DMS53 treated with DMSO at 0.1 percent for 48 hours (cell line): ENCODE data around the gene PSMG4.
"Not testable (repeated sequence)": the region's sequence is repeated elsewhere in the genome, so short reads cannot be mapped to it uniquely, and the experiment has no call there.

Experiments used
- DNase-seq: peaks from one replicate; lab custom pipeline; 2025; ENCODE audit not compliant: unreplicated experiment; lab: John Stamatoyannopoulos, UW

PSMG4 gene

DNA sequence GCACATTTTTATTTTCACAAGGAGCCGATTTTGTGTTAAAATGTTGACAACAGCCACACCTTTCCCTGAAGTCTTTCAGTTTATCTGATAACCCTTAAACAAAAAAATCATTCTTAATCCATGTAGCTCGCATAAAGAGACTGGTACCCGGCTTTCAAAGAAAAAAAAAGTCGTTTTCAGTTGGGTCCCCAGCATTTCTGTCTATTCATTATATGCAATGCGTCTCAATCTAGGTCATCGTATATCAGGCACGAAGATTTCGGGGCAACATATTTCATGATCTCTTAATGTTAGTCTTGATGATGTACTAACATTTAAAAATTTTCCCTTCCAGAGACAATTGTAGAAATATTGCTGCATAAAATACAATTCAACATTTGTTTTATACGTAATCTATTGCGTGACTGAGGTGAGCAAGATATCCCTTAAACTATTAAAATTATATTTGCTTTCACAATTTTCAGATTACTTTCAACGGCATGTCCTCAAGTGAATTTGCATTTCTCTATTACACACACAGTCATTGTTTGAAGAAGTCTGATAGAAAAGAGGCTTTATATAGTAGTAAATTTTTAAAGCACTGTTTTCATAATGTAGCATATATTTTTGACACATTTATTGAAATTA is 28.4 kb upstream of the PSMG4 start:
- DNase-seq = no peak

DNA sequence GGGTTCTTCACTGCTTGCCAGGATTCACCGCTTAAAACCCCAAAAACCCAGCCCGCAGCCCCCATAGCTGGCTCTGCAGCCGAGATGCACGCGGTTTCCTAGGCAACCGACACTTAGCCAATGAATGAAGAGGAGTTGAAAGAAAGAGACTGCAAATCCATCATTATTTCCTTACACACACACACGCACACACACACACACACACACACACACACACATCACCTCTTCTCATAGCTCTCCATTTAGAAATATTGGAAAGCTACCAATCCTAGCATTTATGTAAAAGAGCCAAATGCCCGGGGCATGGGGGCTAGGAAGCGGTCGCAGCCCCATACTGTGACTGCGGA is 27.9 kb upstream of the PSMG4 start:
- DNase-seq = peak; percentile 57

DNA sequence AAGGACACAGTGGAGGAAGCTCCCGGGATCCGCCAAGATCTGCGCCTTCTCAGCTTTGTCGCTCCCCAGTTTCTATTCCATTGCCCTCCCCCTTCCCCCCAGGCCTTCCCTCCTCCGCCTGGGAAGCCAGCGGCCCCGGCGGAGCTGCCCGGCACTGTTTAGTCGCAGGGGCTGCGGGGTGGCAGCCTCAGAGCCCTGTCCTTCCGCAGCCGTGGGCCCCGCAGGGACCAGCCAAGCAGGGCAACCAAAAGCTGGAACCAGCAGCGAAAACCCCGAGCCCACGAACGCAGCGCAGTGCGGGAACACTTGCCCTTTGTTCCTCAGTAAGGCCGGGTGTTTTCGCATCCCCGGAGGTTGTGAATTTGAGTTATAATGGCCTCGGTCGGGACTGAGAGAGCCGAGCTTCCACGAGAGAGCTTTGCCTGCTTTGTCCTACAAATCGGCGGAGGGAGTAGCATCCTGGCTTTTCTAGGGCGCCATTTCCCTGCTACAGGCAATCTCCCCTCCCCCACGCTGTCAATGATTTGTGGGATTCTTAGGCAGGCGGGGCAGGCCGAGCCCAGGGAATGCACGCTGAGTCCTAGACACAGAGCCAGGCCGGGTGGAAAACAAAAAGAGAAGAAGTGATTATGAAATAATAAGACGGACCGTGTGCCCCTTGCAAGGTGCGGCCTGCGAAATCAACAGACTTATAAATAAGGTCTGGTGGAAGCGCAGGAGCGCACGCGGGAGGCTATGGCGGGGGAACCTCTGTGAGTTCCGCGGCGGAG is 27.3 kb upstream of the PSMG4 start:
- DNase-seq = peak; percentile 84

DNA sequence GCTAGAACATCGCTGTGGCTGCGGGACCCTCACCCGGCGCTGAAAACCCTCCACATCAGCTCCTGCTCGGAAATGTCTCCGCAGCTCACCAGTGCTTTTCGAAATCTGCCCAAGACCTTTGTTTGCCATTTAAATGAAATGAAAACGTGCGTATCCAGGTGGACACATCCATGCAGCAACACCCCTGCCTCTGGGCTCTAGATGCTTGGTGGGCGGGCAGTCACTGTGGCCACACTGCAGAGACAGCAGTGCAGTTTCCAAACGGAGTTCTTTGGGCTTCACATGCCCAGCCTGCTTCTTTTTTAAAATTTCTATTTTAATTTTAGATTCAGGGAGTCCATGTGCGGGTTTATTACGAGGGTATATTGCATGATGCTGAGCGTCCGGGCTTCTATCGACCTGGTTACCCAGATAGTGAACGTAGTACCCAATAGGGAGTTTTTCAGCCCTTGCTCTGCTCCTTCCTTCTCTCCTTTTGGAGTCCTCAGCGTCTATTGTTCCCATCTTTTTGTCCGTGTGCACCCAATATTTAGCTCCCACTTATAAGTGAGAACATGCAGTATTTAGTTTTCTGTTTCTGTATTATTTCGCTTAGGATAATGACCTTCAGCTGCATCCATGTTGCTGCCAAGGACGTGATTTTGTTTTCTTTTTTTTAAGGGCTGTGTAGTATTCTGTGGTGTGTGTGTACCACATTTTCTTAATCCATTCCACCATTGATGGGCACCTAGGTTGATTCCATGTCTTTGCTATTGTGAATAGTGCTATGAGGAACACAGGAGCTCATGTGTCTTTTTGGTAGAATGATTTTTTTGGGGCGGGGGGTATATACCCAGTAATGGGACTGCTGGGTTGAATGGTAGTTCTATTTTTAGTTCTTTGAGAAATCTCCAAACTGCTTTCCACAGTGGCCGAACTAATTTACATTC is 26.5 kb upstream of the PSMG4 start:
- peak; percentile 15 for DNase-seq

DNA sequence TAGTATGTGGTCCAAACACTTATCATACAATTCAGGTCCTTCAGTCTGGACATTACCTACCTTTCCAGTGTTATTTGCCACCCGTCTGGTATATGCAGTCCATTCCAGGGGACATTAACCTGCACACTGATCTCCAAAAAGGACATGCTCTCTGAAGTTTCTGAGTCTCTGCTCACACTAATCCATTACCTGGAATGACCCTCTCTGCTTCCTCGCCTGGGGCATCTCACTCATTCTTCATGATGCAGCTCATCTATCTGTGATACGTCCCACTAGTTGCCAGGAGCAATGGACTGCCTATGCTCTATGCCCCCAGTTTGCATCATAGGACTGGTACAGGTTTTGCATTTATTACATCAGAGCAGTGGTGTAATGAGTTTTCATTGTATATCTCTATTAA is 25.4 kb upstream of the PSMG4 start:
- DNase-seq = no peak

DNA sequence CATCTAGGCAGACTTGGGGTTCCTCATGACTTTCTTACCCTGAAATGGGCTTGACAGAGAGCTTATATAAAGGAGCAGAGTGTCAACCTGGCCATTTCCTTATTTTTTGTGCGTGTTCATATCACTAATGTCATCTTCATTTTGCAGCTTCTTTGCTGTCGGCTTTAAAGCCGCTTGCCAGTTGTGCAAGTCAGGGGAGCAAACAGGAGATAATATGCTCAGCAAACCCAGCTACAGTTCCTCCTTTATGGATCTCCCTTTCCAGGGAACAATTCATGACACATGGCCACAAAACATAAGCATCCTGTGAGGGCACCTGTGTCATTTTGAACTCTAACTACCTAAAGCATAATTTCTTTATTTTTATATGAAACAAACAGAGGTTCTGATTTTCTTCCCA is 24.8 kb upstream of the PSMG4 start:
- DNase-seq = no peak

DNA sequence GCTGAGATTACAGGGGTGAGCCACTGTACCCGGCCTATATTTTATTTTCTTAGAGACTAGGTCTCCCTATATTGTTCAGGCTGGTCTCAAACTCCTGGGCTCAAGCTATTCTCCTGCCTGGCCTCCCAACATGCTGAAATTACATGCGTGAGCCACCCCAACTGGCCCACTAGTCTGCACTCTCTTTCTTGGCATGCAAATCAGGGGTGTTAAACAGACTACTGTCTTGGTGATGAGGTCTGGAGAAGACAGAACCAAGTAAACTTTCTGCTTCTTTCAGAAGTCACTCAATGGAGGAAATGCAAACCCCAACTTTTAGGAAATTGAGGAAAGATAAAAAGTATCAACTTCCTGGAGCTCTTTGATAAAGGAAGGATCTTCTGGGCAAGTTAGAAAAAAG is 23.3 kb upstream of the PSMG4 start:
- DNase-seq = no peak

DNA sequence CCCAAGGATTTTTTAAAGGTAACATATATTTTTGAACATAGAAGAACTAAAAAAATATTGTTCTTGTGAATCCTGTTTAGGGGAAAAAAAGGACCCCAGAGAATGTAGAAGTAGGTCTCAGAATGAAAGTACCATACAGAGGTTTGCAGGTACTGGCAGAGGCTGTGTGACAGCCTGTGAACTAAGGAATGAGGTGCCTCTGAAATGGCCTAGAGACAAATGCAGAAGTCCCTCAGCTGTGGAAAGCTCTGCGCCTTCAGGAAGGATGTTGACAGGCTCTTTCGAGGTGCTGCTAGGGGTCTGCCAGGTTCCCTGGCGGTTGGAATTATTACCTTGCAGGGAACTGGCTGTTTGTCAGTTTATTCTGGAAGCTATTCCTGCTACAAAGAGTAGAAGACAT is 22.7 kb upstream of the PSMG4 start:
- no peak for DNase-seq

DNA sequence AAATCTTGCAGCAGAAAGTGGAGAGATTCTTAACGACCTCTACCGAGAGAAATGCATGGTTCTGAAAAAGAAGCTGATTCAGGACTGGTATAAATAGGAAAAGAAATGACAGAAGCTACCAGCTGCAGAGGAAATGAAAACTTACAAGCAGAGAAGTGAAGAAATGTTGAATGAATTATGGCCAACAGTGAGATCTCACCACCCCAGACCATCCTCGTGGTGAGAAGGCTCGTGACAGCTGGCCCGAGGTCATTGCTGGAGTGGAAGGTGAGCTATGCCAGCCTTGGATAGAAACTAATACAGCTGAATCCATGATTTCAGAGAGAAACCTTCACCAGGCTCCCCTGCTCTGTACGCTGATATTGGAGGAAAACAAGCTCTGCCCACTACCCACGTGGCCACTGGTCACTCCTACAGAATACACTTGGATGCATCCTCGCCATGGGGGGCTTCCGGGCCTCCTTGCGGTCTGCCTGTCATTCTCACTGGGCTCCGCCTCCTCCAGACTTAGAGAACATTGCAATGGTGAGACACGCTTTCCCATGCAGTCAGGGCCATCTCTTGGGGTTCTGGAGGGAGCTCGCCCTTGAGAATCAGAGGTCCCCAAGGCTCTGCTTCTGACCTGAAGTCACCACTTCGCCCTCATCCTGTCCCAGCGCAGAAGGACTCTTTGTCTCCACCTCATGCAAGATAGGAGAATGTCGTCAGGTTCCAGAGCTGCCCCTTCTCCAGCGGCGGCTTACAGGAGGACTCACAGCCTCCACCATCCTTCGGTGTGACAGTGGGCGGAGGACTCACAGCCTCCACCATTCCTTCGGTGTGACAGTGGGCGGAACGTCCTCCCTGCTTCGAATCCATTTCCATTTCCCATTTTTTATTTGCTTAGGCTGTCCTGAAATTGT is 20.7 kb upstream of the PSMG4 start:
- DNase-seq = no peak

DNA sequence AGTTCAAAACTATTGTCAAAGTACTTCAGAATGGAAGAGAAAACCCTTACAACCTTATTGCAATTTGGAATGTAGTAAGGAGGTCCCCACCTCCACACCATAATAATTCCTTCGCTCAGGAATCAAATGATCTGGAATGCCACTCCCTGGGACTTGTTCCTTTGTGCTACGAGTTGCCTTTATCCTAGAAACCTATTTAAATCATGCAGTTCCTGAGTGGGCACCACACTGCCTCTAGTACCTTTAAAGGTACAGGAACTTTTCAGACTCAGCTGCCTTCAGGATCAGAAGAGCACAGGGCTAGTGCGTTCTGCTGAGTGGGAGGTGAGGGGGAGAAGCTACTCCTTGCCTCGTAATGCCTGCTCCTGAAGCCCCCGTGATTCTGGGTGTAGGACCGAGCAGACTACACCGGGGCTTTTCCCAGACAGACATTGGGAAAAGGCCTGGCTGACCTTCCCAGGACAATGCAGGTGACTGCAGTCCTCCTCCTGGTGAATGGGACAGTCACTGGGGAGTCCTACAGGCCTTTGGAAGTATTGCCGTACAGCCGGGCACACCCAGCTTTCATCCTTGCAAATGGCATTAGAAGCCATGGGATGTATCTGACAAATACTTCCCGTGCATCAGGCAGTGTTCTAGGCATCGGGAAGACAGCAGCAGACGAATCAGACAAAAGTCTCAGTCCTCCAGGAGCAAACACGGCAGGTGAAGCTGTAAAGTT is 19.5 kb upstream of the PSMG4 start:
- DNase-seq = no peak

DNA sequence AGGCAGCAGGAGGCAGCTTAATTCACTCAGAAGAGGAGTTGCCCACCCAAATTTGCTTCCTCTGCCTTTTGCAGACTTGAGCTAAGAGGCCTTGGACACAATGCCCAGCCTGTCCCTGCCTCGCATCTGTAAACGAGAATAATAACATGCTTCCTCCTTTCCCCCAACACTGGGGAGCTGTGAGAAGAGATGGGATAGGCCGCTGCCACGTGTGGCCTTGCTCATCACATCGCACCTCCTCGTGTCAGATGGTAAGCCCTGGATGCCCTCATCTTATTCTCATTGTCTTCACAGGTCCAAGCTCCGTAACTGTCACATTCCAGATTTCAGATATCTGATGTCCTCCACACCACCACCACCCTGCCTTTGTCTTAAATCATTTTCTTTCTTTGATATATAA is 18.2 kb upstream of the PSMG4 start:
- DNase-seq = no peak

DNA sequence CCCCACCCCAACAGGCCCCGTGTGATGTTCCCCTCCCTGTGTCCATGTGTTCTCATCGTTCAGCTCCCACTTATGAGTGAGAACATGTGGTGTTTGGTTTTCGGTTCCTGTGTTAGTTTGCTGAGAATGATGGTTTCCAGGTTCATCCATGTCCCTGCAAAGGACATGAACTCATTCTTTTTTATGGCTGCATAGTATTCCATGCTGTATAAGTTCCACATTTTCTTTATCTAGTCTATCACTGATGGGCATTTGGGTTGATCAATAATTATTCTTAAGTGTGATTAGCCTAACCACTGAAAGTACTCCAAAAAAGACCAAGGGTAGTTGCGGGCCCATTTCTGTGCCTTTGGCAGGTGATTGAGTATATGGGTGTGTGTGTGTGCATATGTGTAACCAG is 17.0 kb upstream of the PSMG4 start:
- DNase-seq = not testable (repeated sequence)

DNA sequence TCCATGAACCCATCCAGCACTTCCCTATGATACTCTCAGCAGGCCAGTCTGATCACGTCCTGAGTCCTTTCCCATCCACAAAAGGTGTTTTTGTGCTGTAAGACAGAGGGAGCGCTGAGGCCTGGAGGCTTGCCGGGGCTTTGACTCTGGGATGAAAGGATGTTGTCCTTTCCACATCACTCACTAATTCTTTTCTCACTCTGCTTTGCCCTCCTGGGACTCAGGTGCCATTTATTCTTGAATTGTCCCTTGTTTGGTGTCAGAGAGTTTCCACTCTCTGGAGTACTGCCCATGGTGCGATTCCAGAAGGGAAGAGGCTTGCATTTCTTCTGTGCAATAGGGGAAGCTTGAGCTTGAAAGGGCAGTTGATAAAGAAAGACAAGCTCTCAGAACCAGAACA is 16.0 kb upstream of the PSMG4 start:
- no peak for DNase-seq

DNA sequence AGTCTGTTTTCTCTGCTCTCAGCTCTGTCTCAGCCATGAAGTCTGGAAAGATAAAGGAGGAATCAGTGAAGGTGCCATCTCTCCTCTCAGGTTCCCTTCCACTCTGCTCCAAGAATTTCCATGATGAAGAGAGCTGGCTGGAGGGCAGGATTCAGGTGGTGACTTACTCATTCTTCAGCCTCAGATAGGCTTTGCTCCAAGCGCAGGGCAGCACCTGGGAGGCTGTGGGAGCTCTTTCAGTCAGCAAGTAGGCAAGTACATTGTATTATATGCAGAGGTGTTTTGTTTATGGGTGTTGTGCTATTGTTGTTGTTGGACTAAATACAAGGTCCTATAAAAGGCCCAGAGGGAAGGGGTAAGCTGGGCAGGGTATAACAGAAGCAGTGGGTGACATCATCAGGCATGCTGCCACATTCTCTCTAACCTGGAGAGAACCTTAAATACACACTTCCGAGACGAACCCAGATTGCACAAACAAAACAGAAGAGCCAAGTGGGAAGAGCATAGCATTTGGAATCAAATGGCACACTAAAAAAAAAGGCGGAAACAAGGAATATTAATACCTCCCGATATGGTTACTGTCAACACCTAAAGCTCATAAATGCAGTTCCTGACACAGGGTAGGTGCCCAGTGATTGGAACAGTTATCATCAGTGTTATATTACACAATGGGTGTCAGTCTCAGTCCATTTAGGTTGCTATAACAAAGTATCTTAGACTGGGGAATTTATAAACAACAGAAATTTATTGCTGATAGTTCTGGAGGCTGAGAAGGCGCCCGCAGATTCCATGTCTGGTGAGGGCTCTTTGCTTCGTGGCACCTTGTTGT is 14.5 kb upstream of the PSMG4 start:
- DNase-seq = no peak

DNA sequence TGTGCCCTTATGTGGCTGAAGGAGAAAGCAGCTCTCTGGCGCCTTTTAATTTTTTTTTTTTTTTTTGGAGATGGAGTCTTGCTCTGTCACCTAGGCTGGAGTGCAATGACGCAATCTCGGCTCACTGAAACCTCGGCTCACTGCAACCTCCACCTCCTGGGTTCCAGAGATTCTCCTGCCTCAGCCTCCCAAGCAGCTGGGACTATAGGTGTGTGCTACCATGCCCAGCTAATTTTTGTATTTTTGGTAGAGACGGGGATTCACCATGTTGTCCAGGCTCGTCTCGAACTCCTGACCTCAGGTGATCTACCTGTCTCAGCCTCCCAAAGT is 13.9 kb upstream of the PSMG4 start:
- not testable (repeated sequence) for DNase-seq

DNA sequence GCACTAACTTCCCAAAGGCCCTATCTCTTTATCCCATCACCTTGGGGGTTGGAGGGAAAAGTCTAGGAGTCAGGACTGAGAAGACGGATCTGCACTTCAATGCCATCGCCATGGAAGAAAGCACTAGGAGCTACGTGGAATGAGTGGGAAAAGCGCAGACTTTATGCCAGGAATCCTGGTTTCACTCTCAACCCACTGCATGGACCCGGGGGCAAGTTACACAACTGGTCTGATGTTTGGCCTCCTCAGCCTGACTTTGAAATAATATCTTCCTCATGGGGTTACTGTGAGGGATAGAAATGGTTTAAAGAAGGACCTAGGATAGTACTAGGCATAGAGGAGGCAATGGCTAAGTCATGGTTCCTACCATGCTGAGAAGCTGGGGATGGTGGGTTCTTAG is 13.5 kb upstream of the PSMG4 start:
- no peak for DNase-seq

DNA sequence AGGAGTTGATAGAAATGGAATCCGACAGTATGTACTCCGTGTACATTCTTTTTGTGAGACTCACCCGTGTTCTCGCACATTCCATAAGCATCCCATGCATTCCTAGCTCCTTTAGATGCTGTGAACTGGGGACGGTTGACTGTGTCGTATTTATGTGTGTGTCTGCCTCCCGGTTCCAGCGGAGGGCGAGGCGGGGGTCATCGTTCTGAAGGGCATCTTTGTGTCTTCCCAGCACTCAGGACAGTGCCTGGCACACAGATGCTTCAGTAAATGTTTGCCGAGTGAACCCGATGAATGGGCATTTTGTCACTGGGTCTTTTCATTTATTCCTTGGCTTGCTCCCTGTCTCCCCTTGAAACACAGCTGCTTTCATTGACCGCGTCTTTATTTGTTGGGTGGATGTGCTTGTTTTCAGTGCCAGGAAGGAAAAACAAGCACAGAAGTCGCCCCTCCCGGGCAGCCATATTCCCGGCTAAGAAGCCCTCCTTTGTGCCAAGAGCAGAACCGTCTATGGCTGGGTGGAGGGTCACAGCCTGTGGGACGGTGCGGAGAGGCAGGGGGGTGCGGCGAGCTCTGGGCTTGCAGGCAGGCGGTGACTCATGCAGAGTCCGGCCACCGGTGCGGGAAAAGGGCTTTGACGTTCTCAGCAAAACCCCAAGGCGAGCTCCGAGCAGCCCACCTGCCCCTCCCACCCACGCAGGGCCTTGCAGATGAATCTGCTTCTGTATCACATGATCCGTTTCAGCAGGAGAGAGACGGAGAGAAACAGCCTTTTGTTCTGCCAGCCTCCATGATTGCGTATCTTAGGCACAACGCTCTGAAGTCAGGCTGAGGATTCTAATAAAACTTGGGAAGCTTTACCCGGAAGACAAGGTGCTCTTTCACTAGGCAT is 11.2 kb upstream of the PSMG4 start:
- peak; percentile 25 for DNase-seq

DNA sequence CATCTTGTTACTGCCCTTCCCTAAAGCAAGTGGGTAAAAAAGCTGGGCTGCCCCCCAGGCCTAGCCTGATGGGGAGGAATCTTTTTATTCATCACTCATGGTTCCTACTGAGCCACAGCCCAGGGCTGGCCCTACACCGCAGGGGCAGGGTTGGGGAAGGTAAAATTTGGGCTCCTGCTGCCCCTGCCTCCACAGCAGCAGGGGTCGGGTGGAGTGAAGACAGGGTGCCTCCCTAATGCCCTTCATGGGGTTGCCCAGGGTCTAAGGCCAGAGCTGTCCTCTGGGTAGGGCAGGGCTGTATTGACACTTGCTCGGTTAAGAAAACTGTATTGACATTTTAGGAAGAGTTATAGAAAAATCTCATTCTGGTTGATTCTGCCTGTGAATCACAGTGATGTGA is 8.9 kb upstream of the PSMG4 start:
- no peak for DNase-seq
